OCI-LY7 (cell line): Measurements from ENCODE around the gene PCBD1.

Experiments used
- CTCF ChIP-seq: fragments of 200-600 bp; sonication (generic); conservative IDR thresholded peaks from 2 replicates; pipeline ENCODE4 v1.5.1; 2014; ENCODE audit warnings: mild to moderate bottlenecking, antibody characterized with exemption, low read length, moderate library complexity, mixed read lengths
- EZH2phosphoT487 ChIP-seq: fragments of 200-600 bp; sonication (generic); IDR thresholded peaks from 2 replicates; pipeline ENCODE4 v1.6.1; 2018; ENCODE audit warnings: low read depth, borderline replicate concordance, mild to moderate bottlenecking, mixed run types, antibody characterized with exemption, low read length, moderate library complexity, mixed read lengths

- no peak for TF ChIP-seq CTCF
- TF ChIP-seq EZH2phosphoT487, result no peak
Measured at GRCh38 chr10:70836319-70836718, 52.0 kb downstream of the PCBD1 start.
